ENCODE data around the gene COMMD3. TPM values are rescaled to one million over a fixed set of nuclear protein-coding genes. Genes with fewer than 3 reads are reported as not detected.
"Not testable (repeated sequence)": the region's sequence is repeated elsewhere in the genome, so short reads cannot be mapped to it uniquely, and the experiment has no call there.

The COMMD3 gene
- 83.8 TPM for polyA plus RNA-seq (ENCODE audit: insufficient read length)
- long read RNA-seq, donor 1, transcript COMMD3-201 (8 exons, 1,342 nt), result major isoform, 33 of 44 reads
- long read RNA-seq, donor 1, partial matches to known transcripts, result 5 of 44 reads
- long read RNA-seq, donor 1, other reads (novel, unspliced or antisense), result 0 of 44 reads
- long read RNA-seq, donor 2, transcript COMMD3-201 (8 exons, 1,342 nt), result major isoform, 36 of 40 reads
- long read RNA-seq, donor 2, partial matches to known transcripts, result 0 of 40 reads
- long read RNA-seq, donor 2, other reads (novel, unspliced or antisense), result 0 of 40 reads
- long read RNA-seq, donor 3, transcript COMMD3-201 (8 exons, 1,342 nt), result major isoform, 35 of 38 reads
- long read RNA-seq, donor 3, partial matches to known transcripts, result 0 of 38 reads
- long read RNA-seq, donor 3, other reads (novel, unspliced or antisense), result 0 of 38 reads
- long read RNA-seq, donor 4, partial matches to known transcripts, result 10 of 11 reads
- long read RNA-seq, donor 4, other reads (novel, unspliced or antisense), result 0 of 11 reads
- long read RNA-seq, donor 5, transcript COMMD3-205 (5 exons, 1,407 nt), result minor isoform, 5 of 120 reads
- long read RNA-seq, donor 5, transcript COMMD3-206 (4 exons, 1,344 nt), result minor isoform, 5 of 120 reads
- long read RNA-seq, donor 5, transcript COMMD3-201 (8 exons, 1,342 nt), result major isoform, 88 of 120 reads
- long read RNA-seq, donor 5, partial matches to known transcripts, result 0 of 120 reads
- long read RNA-seq, donor 5, other reads (novel, unspliced or antisense), result 21 of 120 reads
- long read RNA-seq, donor 6, transcript COMMD3-201 (8 exons, 1,342 nt), result major isoform, 36 of 46 reads
- long read RNA-seq, donor 6, partial matches to known transcripts, result 8 of 46 reads
- long read RNA-seq, donor 6, other reads (novel, unspliced or antisense), result 0 of 46 reads
- long read RNA-seq, donor 7, transcript COMMD3-201 (8 exons, 1,342 nt), result major isoform, 72 of 79 reads
- long read RNA-seq, donor 7, partial matches to known transcripts, result 0 of 79 reads
- long read RNA-seq, donor 7, other reads (novel, unspliced or antisense), result 0 of 79 reads
- long read RNA-seq, donor 8, transcript COMMD3-201 (8 exons, 1,342 nt), result major isoform, 22 of 27 reads
- long read RNA-seq, donor 8, partial matches to known transcripts, result 0 of 27 reads
- long read RNA-seq, donor 8, other reads (novel, unspliced or antisense), result 0 of 27 reads

DNA sequence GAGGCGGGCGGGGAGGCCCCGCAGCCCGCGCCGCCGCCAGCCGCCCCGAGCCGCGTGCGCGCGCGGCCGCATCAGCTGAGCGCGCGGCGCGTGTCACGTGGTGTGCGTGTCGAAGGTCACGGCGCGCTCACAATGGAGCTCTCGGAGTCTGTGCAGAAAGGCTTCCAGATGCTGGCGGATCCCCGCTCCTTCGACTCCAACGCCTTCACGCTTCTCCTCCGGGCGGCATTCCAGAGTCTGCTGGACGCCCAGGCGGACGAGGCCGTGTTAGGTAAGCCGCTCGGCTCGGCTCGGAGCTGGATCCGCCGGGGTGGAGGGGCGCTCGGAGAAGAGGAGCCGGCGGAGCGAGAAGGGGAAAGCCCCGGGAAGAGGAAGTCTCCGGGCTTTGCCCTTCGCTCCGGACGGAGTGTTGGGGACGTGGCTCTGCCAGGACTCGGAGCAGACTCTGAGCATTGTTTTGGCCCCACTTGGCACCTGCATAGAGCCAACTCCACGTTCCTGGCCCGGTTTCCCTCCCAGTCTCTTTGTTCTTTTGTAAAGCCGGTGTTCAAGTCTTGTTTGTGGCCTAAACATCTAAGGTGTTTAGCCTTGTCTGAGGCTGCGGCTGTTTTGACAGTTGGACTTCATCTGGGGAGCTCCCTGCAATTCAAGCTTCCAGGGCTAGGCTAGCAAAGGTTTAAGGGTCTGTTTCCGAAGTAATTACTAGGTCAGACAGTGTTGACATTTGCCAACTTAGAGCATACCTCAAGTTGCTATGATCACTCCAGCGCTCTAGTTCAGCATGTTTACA lies at the start of gene COMMD3:
Gene COMMD3 (plus strand): TSS at position 103 of the 790 bp plus-strand sequence. CDS start 30 bp downstream, at position 133.
- DNase-seq, result peak; percentile 91

DNA sequence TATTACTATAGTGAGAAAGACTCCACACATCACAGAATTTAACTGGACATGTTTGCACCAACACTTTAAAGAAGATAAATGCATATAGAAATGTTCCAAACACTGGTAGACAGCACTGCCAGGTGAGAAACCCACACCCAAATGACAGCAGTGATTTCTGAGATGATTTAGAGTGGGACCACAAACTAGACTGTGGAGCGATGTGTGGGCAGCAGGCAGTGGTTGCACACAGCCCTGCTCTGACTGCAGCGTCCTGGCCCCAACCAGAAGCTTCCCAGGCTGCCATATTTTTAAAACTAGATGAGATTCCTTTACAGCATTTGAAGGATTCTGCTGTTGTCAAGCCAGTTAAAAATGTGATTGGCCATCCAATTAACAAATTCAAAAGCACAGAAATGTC lies 47.7 kb upstream of the COMMD3 start:
- no peak for DNase-seq

DNA sequence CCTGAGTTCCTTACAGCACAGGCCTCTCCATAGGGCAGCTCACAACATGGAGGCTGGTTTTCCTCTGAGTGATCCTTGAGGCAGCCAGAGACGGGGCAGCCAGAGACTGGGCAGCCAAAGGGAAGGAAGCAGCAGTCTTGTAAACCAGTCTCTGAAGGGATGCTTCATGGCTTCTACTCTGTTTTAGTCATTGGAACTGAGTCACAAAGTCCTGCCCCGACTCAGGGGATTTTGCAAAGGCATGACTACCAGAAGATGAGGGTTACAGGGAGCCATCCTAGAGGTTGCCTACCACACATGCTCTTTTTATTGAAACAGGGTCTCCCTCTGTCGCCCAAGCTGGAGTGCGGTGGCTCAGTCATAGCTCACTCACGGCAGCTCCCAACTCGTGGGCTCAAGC lies 44.4 kb upstream of the COMMD3 start:
- no peak for DNase-seq

DNA sequence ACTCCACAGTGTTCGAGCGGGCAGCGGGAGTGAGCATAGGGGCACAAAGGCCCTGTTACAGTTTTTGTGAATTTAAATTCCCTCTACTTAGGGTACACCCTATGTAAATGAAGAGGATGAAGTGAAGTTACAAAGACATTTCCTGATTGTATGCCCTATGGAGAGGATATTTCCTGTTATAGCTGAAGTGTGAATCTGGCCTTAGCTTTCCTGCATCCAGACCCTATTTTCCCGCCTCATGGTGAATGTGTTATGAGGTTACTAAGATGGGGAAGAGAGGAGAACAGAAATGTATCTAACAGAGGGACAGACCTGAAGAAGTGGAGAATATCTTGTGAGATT lies 37.8 kb upstream of the COMMD3 start:
- no peak for DNase-seq

DNA sequence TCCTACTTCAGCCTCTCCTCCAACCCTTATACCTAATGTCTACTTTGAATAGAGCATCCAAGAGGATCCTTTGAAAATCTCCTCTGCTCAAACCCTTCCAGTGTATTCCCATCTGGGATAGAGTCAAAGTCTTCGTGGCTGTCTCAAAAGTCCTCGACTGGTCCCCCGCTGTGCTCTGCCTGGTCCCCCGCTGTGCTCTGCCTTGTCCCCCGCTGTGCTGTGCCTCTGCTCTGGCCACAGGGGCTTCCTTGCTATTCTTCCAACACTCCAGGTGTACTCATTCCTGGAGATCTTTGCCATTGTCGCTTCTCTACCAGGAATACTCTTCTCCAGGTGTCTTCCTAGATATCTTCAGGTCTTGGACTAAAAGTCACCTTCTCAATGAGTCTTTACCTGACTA lies 36.1 kb upstream of the COMMD3 start:
- DNase-seq, result no peak

DNA sequence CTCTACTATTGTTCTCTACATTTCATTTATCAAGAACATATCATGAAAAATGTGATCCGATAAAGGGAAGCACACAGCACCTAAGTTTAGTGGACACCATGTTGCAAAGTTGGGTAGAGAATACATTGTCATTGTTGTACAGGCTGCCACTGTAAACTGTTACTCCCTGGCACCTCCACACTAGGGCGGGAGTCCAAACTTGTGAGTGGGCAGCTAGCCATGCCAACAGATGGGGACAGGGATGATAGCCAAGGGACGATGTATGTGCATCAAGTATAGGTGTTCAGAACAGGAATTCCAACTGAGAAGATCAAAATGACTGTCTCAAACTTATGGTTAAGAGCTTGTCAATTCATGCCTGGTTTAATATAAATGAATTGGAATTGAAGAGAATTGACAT lies 31.1 kb upstream of the COMMD3 start:
- no peak for DNase-seq

DNA sequence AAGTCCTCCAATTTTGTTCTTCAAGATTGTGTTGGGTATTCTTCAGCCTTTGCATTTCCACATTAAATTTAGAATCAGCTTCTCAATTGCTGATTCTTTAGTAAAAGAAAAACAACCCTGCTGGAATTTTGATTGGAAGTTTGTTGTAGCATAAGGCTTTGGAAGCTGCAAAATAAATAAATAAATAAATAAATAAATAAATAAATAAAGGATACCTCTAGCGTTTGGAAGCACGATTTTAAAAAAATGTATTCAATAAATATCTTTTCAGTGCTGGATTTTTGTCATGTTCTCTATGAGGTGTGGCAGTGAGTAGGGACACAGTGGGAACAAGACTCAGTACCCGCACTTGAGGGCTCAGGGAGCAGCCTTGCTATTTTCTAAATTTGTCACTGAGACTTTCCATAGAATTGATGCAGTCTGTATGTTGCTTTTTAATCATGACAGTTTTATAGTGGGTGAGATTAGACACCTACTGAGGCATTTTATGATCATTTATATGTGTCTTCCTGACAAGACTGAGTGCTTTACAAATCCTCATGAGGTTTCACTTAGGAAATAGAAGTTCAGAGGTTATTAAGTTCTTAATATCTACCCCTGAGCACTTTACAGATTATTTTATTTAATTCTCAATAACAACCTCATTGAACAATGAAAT lies 22.3 kb upstream of the COMMD3 start:
- DNase-seq, result no peak

DNA sequence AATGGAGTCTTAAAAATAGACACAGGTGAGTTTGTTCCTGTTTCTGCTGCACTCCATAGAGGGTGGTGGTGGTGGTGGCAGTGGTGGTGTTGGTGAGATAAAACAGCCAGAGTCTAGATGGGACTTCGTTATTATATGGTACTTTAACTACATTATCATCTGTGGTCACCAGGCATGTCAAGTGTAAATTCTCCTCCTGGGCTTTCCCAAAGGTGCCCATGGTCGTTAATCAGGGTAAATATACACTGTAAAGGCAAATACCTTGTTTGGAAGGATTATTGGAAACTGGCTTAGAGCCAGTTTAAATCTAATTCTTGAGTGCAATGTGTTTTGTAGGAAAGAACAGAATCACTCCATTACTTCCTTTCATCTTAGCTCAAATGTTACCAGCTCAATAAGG lies 21.5 kb upstream of the COMMD3 start:
- no peak for DNase-seq

DNA sequence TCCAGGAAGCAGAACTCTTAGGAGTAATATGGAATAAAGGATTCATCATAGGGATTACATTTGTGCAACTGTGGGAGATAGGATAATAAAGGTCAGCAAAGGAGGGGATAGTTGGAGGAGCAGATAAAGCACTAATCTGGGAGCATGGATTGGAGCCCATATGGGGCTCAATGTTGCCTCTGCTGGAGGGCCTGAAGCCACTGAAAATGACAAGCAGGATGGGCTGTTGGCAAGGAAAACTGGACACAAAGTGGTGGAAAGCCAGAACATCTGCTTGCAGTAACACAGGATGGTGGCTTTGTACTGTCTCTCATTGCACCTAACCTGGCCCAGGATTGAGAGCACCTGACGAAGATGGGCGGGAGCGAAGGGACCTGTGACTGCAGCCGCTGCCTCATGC lies 15.0 kb upstream of the COMMD3 start:
- no peak for DNase-seq

DNA sequence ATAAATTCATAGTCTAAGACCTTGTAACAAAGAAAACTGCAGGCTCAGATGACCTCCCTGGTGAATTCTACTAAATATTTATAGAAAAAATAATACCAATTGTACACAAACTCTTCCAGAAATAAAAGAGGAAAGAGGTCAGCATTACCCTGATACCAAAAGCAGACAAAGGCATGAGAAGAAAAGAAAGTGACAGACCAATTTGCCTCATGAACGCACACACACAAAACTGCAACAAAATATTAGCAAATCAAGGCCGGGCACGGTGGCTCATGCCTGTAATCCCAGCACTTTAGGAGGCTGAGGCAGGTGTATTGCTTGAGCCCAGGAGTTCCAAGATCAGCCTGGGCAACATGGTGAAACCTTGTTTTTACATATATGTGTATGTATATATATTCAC lies 12.7 kb upstream of the COMMD3 start:
- DNase-seq, result no peak

DNA sequence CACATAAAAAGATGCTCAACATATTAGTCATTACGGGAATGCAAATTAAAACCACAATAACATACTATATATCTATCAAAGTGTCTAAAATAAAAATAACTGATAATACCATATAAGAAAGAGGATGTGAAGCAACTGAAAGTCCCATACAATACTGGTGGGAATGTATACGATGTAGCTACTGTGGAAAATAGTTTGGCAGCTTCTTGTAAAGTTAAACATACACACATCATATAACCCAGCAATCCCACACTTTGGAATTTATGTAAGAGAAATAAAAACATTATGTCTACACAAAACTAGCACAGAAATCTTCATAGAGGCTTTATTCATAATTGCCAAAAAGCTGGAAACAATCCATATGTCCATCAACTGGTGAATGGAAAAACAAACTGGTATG lies 10.5 kb upstream of the COMMD3 start:
- no peak for DNase-seq

DNA sequence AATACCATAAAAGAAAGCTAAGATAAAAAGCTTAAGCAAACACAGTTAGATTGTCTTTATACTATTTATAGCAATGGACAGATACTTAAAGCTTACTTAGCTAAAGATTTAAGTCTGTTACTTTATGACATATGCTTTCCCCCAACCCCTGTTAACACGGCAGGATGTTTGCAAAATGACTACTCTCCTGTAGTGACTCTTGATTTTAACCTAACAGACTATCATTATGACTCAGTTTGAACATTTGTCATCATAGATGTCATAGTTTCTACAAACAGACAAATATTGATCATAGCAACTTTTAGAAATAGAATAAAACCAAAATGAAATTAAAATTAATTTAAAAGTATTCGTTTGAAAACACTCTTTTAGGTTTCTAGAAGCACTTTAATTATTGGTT lies 7.8 kb upstream of the COMMD3 start:
- DNase-seq, result no peak

DNA sequence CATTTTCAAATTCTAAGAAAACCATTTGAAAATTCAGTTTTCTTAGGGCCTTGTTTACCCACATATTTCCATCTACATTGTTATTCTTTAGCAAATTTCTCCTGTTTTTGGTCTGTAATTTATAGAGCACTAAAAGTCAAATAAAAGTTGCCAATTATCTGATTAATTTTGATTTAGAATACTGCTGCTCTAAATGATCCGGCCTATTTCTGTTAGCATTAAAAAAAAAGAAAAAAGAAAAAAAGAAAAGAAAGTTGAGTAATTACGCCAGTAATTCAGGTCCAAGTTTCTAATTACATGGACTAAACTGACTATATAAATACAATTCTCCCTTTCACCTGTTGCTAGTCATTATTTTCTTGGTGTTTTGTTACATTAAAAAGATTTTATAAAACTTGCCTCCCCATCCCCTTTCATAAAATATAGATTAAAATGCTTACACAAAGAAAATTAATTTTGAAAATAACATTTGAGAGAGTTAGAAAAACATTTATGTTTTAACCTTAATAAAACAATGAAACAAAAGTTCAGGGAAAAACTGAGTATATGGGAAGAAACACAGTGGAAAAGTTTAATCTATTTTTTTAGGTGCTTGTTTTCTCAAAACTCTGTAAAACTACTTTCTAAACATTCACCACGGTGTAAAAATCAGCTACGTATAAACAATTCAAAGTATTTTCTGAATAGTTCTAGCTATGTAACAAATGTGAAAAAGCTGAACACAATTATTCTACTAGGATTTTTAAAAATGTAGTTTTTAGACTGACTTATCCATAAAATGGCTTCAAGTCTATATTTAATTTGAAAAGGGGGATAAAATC lies 6.8 kb upstream of the COMMD3 start:
- DNase-seq, result no peak

DNA sequence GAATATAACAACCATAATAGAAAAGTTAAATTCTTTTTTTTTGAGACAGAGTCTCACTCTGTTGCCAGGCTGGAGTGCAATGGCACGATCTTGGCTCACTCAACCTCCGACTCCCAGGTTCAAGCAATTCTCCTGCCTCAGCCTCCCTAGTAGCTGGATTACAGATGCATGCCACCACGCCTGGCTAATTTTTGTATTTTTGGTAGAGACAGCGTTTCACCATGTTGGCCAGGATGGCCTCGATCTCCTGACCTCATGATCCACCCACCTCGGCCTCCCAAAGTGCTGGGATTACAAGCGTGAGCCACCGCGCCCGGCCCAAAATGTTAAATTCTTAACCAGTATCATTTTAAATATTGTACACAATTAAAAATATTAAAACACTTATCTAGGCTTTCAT lies 6.2 kb upstream of the COMMD3 start:
- not testable (repeated sequence) for DNase-seq

DNA sequence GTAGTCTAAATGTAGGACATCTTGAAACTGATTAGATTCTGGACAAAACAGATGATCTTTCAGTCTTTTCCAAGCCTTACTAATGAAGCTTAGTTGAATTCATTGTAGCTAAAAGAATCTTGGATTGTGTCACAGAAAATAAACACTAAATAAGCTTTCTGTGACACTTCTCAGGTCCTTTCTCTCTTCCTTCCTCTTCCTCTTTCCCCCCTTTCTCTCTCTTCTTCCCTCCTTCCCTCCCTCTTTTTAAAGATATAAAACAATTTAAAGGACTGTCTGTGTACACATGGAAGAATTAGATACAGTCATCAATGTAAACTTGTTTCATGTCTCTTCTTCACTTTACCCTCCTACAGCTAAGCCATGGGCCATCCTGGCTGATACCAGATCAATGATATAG lies 5.3 kb upstream of the COMMD3 start:
- no peak for DNase-seq

DNA sequence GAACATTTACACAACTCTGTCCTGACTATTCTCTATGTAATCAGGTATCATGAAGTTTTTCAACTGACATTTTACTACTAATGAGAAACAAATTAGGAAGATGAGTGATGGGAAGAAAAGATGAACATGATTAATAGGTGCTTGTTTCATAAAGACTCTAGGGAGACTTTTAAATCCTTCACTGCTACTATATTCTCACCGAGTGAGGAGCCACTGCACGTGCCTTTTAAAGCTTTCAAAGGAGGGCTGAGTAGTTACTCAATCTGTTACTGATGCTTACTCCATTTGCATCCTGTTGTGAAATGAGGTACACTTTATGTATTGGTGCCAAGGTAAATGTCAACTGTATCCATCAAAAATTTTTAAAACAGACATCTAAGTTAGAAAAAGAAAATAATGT lies 1.3 kb upstream of the COMMD3 start:
- no peak for DNase-seq

DNA sequence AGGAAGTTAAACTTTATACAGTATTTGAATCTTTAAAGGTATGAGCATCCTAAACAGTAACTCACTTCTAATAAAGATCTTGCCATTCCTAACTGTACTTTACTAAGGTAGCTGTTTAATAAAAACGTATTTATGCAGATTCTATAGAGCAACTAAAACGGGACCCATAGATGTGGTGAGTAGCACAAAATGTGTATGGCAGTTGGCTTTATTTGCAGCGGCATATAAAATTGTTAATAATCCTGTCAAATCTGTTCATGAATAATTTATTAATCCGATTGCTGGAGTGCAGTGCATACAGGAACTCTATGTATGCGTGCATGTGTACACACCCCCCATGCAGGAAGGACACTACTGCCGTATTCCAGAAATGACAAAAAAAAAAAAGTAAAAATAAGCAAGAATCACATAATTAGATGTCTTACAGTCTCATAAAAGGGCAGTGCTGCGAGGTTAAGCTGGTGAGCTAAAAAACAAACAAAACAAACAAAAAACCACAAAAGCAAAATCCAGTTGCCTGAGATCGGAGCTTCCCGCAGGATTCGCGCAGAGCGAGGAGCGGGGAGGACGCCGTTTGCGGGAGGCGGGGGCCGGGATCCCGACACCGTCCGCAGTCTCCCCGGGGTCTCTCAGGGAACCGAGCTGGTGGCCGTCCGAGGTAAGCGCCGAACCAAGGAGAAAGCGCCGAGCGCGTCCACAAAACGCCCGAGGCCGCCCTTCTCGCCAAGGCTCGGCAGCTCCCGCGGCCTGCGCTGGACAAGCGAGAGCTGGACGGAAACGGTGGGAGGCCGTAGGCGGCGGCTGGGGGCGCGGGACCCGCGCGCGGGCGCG lies 518 bp upstream of the COMMD3 start:
- DNase-seq, result no peak

DNA sequence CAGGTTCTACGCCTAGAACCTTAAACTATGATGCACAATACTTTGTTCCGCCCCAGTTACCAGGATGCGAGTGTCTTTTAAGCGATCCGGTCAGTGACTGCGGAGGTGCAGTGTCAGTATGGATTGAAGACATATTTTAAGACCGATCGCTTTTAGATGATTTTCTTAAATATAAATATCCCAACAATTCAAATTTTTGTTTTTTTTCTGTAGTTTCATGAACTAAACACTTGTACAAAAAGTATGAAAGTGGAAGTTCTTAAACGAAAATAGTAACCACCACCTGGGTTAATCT lies 835 bp downstream of the COMMD3 start:
- no peak for DNase-seq

DNA sequence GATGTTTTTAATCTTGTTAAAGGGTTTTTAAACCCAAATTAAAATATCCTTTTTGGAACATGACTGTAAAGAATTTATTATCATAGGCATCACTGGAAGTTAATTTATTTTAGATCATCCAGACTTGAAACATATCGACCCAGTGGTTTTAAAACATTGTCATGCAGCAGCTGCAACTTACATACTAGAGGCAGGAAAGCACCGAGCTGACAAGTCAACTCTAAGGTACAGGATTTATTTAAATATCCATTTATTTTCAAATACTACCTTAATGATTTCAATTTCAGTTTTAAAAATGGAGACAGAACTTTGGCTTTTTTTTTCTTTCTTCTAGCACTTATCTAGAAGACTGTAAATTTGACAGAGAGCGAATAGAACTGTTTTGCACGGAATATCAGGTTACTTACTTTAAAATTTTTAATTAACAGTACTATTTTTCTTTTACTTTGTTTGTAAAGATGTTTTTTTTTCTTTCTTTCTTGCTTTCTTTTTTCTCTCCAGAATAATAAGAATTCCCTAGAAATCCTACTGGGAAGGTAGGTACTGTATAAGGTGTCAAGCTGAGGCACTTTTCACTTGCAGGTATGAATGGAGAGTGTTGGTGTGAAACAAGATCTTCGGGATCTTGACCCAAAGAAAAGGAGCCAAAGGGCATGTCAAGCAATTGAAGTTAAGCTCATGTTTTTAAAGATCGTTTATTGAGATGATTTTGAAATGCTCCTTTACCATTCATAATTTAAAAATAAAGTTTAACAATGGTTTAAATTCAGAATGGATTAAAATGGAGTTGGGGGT lies 1.8 kb downstream of the COMMD3 start:
- DNase-seq, result no peak
